Panc1 (cell line): ENCODE data around the gene PROK1. TPM values are rescaled to one million over a fixed set of nuclear protein-coding genes. Genes with fewer than 3 reads are reported as not detected.

Experiments used
- ATAC-seq: fragments of 200-7000 bp; cut with Tn5 transposase; 2 replicates; pipeline ENCODE4 v1.9.1; 2020; ENCODE audit warnings: mild to moderate bottlenecking, moderate library complexity
- BruUV-seq: library from RNA; stranded (reverse); fragments of 400-500 nt; replicated peaks from 2 replicates; lab custom pipeline; 2021; lab: Mats Ljungman, UMichigan
- CTCF ChIA-PET: fragments of 300-600 bp; sonication (Branson Sonifier 250); formaldehyde crosslinking; loops from one replicate; lab custom pipeline; 2022; ENCODE audit warnings: antibody characterized with exemption; lab: Charles Lee
- POLR2A ChIA-PET: fragments of 300-600 bp; sonication (Branson Sonifier 250); formaldehyde crosslinking; loops from one replicate; lab custom pipeline; 2022; ENCODE audit warnings: antibody characterized with exemption; lab: Charles Lee
- DNase-seq: peaks from one replicate; pipeline ENCODE4 v3.0.0-alpha.2; 2010; ENCODE audit warnings: low read depth, low spot score
- H3K27ac ChIP-seq: 2 replicates; pipeline ENCODE4 v1.5.1; 2011; ENCODE audit warnings: mild to moderate bottlenecking, low read length, inconsistent platforms
- H3K27me3 ChIP-seq: fragments of 200-500 bp; sonication (Bioruptor generic); 2 replicates; pipeline ENCODE4 v1.6.0; 2014; ENCODE audit warnings: low read length, inconsistent platforms; ENCODE audit not compliant: control insufficient read depth, insufficient read depth
- H3K36me3 ChIP-seq: fragments of 200-500 bp; sonication (Bioruptor generic); 2 replicates; pipeline ENCODE4 v1.5.1; 2014; ENCODE audit warnings: inconsistent platforms, mild to moderate bottlenecking, low read length, moderate library complexity; ENCODE audit not compliant: control insufficient read depth, insufficient read depth
- H3K4me1 ChIP-seq: 2 replicates; pipeline ENCODE4 v1.5.1; 2011; ENCODE audit warnings: inconsistent platforms, mild to moderate bottlenecking, low read length, moderate library complexity; ENCODE audit not compliant: control insufficient read depth, insufficient read depth
- H3K4me3 ChIP-seq, 2 experiments: 2 replicates each; pipeline ENCODE4 v1.5.1; 2011 to 2012; ENCODE audit warnings: low read depth in 2 of 2, low read length in 2 of 2, mild to moderate bottlenecking in 2 of 2, inconsistent platforms in 1 of 2, moderate library complexity in 1 of 2
- H3K9me3 ChIP-seq: fragments of 200-500 bp; sonication (Bioruptor generic); 2 replicates; pipeline ENCODE4 v1.5.1; 2014; ENCODE audit warnings: low read depth, mild to moderate bottlenecking, inconsistent platforms, low read length, moderate library complexity; ENCODE audit not compliant: control insufficient read depth, insufficient read depth
- CTCF ChIP-seq: fragments of 450-650 bp; IDR thresholded peaks from 2 replicates; pipeline ENCODE4 v1.5.1; 2017; ENCODE audit warnings: mild to moderate bottlenecking
- POLR2AphosphoS5 ChIP-seq: IDR thresholded peaks from 2 replicates; pipeline ENCODE4 v1.6.1; 2012; ENCODE audit warnings: mild to moderate bottlenecking, low read depth, low read length, moderate library complexity
- REST ChIP-seq, 2 experiments: IDR thresholded peaks; 2 replicates each; pipeline ENCODE4 v1.6.1; 2011 to 2012; ENCODE audit warnings: low read depth in 2 of 2, control low read depth in 1 of 2, low read length in 1 of 2, mild to moderate bottlenecking in 1 of 2, moderate library complexity in 1 of 2; ENCODE audit not compliant: insufficient read depth in 1 of 2
- SIN3A ChIP-seq: IDR thresholded peaks from 2 replicates; pipeline ENCODE4 v1.6.1; 2012; ENCODE audit warnings: low read depth, mild to moderate bottlenecking, low read length, moderate library complexity, borderline replicate concordance; ENCODE audit not compliant: insufficient read depth
- TCF7L2 ChIP-seq: IDR thresholded peaks from 2 replicates; pipeline ENCODE4 v1.6.1; 2011; ENCODE audit warnings: mild to moderate bottlenecking, low read depth, low read length, inconsistent platforms
- in situ Hi-C: cut with HindIII; loops from 2 replicates; pipeline ENCODE4 v1.10.0; 2016; ENCODE audit warnings: low sequenced_read_pairs, low pct_unique_long_range_greater_than_20kb
- intact Hi-C: fragments of 100-400 bp; cut with micrococcal nuclease; formaldehyde crosslinking; loops from one replicate; pipeline ENCODE4 v1.10.0; 2022; ENCODE audit not compliant: unreplicated experiment
- total RNA-seq: library from RNA; stranded (reverse); gene quantifications from one replicate; pipeline ENCODE4 v1.2.1, GENCODE V29; 2021; ENCODE audit not compliant: unreplicated experiment

PROK1 gene
- total RNA-seq, 1 experiment from 2014 or later: not detected

GRCh38 chr1:110477967-110478640 lies 27.2 kb downstream of the PROK1 start:
- Histone ChIP-seq H3K4me1 (peaks cover 8% of the 10 kb centered on the region; the same call in 1 of the 2 replicates), H3K27me3 (no peaks in the 10 kb centered on the region), H3K27ac (no peak overlapping the region), H3K36me3 (no peaks in the 10 kb centered on the region), H3K4me3 (no peak overlapping the region), H3K9me3 (no peaks in the 10 kb centered on the region)
- no peak for DNase-seq
- ChIA-PET POLR2A (no interaction called here), CTCF (no interaction called here)
- TF ChIP-seq TCF7L2: no peak
- TF ChIP-seq REST (IDR thresholded peaks at IDR 0.05; ENCODE audit: insufficient read depth in 1 of 2, low read depth in 2 of 2, low read length in 1 of 2): no peak
- TF ChIP-seq POLR2AphosphoS5: no peak
- TF ChIP-seq CTCF: no peak
- TF ChIP-seq SIN3A: no peak
- in situ Hi-C loops: no loop called here
- ATAC-seq: no peak
- intact Hi-C loops: no loop called here
- no TSS peak for BruUV-seq

GRCh38 chr1:110478886-110479285 lies 27.9 kb downstream of the PROK1 start:
- ChIA-PET POLR2A (no interaction called here), CTCF (no interaction called here)
- in situ Hi-C loops: no loop called here
- ATAC-seq (no peak), DNase-seq (no peak)
- intact Hi-C loops: no loop called here
- BruUV-seq: no TSS peak
- Histone ChIP-seq H3K4me3 (no peak overlapping the region), H3K9me3 (no peaks in the 10 kb centered on the region), H3K4me1 (peaks cover 8% of the 10 kb centered on the region; the same call in 1 of the 2 replicates), H3K27ac (no peak overlapping the region), H3K36me3 (no peaks in the 10 kb centered on the region), H3K27me3 (no peaks in the 10 kb centered on the region)
- TF ChIP-seq REST (IDR thresholded peaks at IDR 0.05; ENCODE audit: insufficient read depth in 1 of 2, low read depth in 2 of 2, low read length in 1 of 2) (no peak), CTCF (no peak), SIN3A (no peak), TCF7L2 (no peak), POLR2AphosphoS5 (no peak)
